PC-9 (cell line): ENCODE results near the gene PDE4C. TPM values are rescaled to one million over a fixed set of nuclear protein-coding genes. Genes with fewer than 3 reads are reported as not detected.

Experiments
- BruUV-seq: library from RNA; stranded (reverse); fragments of 400-500 nt; replicated peaks from 2 replicates; lab custom pipeline; 2021; lab: Mats Ljungman, UMichigan
- CTCF ChIA-PET: fragments of 300-600 bp; sonication (Branson Sonifier 250); formaldehyde crosslinking; loops from one replicate; lab custom pipeline; 2022; ENCODE audit warnings: antibody characterized with exemption; lab: Charles Lee
- POLR2A ChIA-PET: fragments of 300-600 bp; sonication (Branson Sonifier 250); formaldehyde crosslinking; loops from one replicate; lab custom pipeline; 2022; ENCODE audit warnings: antibody characterized with exemption; ENCODE audit not compliant: unreplicated experiment; lab: Charles Lee
- DNase-seq, 2 experiments: peaks; one replicate each; pipeline versions ENCODE4 v3.0.0 to v3.0.0-alpha.2; 2015 to 2022; ENCODE audit warnings: mixed read lengths in 1 of 2
- H2AFZ ChIP-seq: fragments of 200-600 bp; sonication (generic); 2 replicates; pipeline ENCODE4 v1.8.1; 2017; ENCODE audit warnings: antibody characterized with exemption
- H3F3A ChIP-seq: fragments of 200-600 bp; sonication (generic); 2 replicates; pipeline ENCODE4 v1.8.1; 2017; ENCODE audit warnings: antibody characterized with exemption, mild to moderate bottlenecking, low read depth; ENCODE audit not compliant: insufficient read depth
- H3K27ac ChIP-seq: fragments of 200-600 bp; sonication (generic); 2 replicates; pipeline ENCODE4 v1.6.1; 2016; ENCODE audit warnings: mixed run types
- H3K27me3 ChIP-seq: fragments of 200-600 bp; sonication (generic); 2 replicates; pipeline ENCODE4 v1.6.1; 2016; ENCODE audit warnings: low read depth, mixed run types; ENCODE audit not compliant: insufficient read depth
- H3K36me3 ChIP-seq: fragments of 200-600 bp; sonication (generic); 2 replicates; pipeline ENCODE4 v1.6.1; 2016; ENCODE audit warnings: low read depth, mixed run types
- H3K4me1 ChIP-seq: fragments of 200-600 bp; sonication (generic); replicated peaks from 2 replicates; pipeline ENCODE4 v1.6.1; 2016; ENCODE audit warnings: mixed run types; ENCODE audit not compliant: insufficient read depth
- H3K4me2 ChIP-seq: fragments of 200-600 bp; sonication (generic); 2 replicates; pipeline ENCODE4 v1.6.1; 2017; ENCODE audit warnings: mixed run types
- H3K4me3 ChIP-seq: fragments of 200-600 bp; sonication (generic); 2 replicates; pipeline ENCODE4 v1.6.1; 2016; ENCODE audit warnings: mixed run types
- H3K79me2 ChIP-seq: fragments of 200-600 bp; sonication (generic); 2 replicates; pipeline ENCODE4 v1.6.1; 2017; ENCODE audit warnings: low read depth, mixed run types
- H3K9me2 ChIP-seq: fragments of 200-600 bp; sonication (generic); 2 replicates; pipeline ENCODE4 v1.8.1; 2017; ENCODE audit warnings: mild to moderate bottlenecking; ENCODE audit not compliant: insufficient read depth
- H3K9me3 ChIP-seq: fragments of 200-600 bp; sonication (generic); 2 replicates; pipeline ENCODE4 v1.8.1; 2016; ENCODE audit warnings: low read depth; ENCODE audit not compliant: insufficient read depth
- H4K20me1 ChIP-seq: fragments of 200-600 bp; sonication (generic); 2 replicates; pipeline ENCODE4 v1.8.1; 2017; ENCODE audit not compliant: insufficient read depth
- CTCF ChIP-seq: fragments of 200-600 bp; sonication (generic); conservative IDR thresholded peaks from 2 replicates; pipeline ENCODE4 v1.6.1; 2017; ENCODE audit warnings: mixed run types, antibody characterized with exemption, mild to moderate bottlenecking, moderate library complexity
- EZH2 ChIP-seq: fragments of 200-600 bp; sonication (generic); IDR thresholded peaks from 2 replicates; pipeline ENCODE4 v1.8.0; 2017; ENCODE audit warnings: antibody characterized with exemption, low read depth
- intact Hi-C: fragments of 100-400 bp; cut with micrococcal nuclease; formaldehyde crosslinking; loops from one replicate; pipeline ENCODE4 v1.10.0; 2022; ENCODE audit not compliant: unreplicated experiment
- total RNA-seq: library from RNA; stranded (reverse); gene quantifications from 2 replicates; pipeline ENCODE4 v1.2.3, GENCODE V29; 2021

Gene PDE4C
- total RNA-seq, 1 experiment from 2014 or later = 2.2 TPM

- peaks cover 1% of the 10 kb centered on the region; the same call in 1 of the 2 replicates for H3K36me3 ChIP-seq
- H3K27me3 ChIP-seq = no peaks in the 10 kb centered on the region
- no TSS peak for BruUV-seq
- peaks cover 38% of the 10 kb centered on the region for H3K79me2 ChIP-seq
- POLR2A ChIA-PET = interaction anchor here (0.6 to 0.9 kb wide), 3 partner anchors 55 to 343 kb away, joined by 4 to 18 read pairs (median 8); no protein-coding TSS in a partner anchor
- no peak for TF ChIP-seq CTCF
- no peak for TF ChIP-seq EZH2
- DNase-seq = peak in 1 of 2 experiments; percentile 5
- H3F3A ChIP-seq = peaks cover 55% of the 10 kb centered on the region
- H3K4me3 ChIP-seq = no peak overlapping the region
- no peak overlapping the region for H2AFZ ChIP-seq
- H3K27ac ChIP-seq = no peak overlapping the region
- peaks cover 18% of the 10 kb centered on the region for H4K20me1 ChIP-seq
- no peaks in the 10 kb centered on the region for H3K9me3 ChIP-seq
- peaks cover 34% of the 10 kb centered on the region for H3K4me1 ChIP-seq
- CTCF ChIA-PET = interaction anchor here (0.6 kb wide), 1 partner anchor 274 kb away, joined by 5 read pairs; no protein-coding TSS in a partner anchor
- no peaks in the 10 kb centered on the region for H3K9me2 ChIP-seq
- no peak overlapping the region for H3K4me2 ChIP-seq
- intact Hi-C loops = no loop called here
Measured at GRCh38 chr19:18273561-18274218, 47.5 kb upstream of the PDE4C start.

- H3F3A ChIP-seq = peaks cover 50% of the 10 kb centered on the region
- no peaks in the 10 kb centered on the region for H3K27me3 ChIP-seq
- ChIA-PET CTCF (interaction anchor here (2.0 kb wide), 1 partner anchor 57 kb away, joined by 15 read pairs; no protein-coding TSS in a partner anchor), POLR2A (interaction anchor here (0.6 kb wide), 1 partner anchor 340 kb away, joined by 12 read pairs; no protein-coding TSS in a partner anchor)
- no peak overlapping the region for H3K27ac ChIP-seq
- BruUV-seq = no TSS peak
- TF ChIP-seq CTCF = no peak
- no peaks in the 10 kb centered on the region; the same call in 1 of the 2 replicates for H4K20me1 ChIP-seq
- H3K4me2 ChIP-seq = no peak overlapping the region
- H3K36me3 ChIP-seq = no peaks in the 10 kb centered on the region
- intact Hi-C loops = no loop called here
- H3K4me1 ChIP-seq = peaks cover 32% of the 10 kb centered on the region
- peaks cover 15% of the 10 kb centered on the region for H3K79me2 ChIP-seq
- H3K4me3 ChIP-seq = no peak overlapping the region
- peak in 1 of 2 experiments; percentile 15 for DNase-seq
- no peaks in the 10 kb centered on the region for H3K9me3 ChIP-seq
- no peak overlapping the region for H2AFZ ChIP-seq
- H3K9me2 ChIP-seq = no peaks in the 10 kb centered on the region
Measured at GRCh38 chr19:18271433-18271841, 45.2 kb upstream of the PDE4C start.

GRCh38 chr19:18270326-18270725 is 44.1 kb upstream of the PDE4C start:
- Histone ChIP-seq H4K20me1 (no peaks in the 10 kb centered on the region), H3K4me2 (no peak overlapping the region), H3K9me2 (no peaks in the 10 kb centered on the region), H3K9me3 (no peaks in the 10 kb centered on the region), H3K27ac (no peak overlapping the region), H3K4me3 (no peak overlapping the region), H3F3A (peaks cover 39% of the 10 kb centered on the region), H3K27me3 (no peaks in the 10 kb centered on the region), H3K4me1 (peaks cover 25% of the 10 kb centered on the region), H3K79me2 (peaks cover 8% of the 10 kb centered on the region), H3K36me3 (no peaks in the 10 kb centered on the region), H2AFZ (no peak overlapping the region)
- POLR2A ChIA-PET = interaction anchor here (0.6 kb wide), 1 partner anchor 23 kb away, joined by 8 read pairs; no protein-coding TSS in a partner anchor
- TF ChIP-seq CTCF = no peak
- no peak for TF ChIP-seq EZH2
- BruUV-seq = no TSS peak
- peak in 1 of 2 experiments; percentile 23 for DNase-seq
- intact Hi-C loops = no loop called here
- CTCF ChIA-PET = no interaction called here
